GM12878 (cell line): ENCODE measurements around the gene SMG6. TPM values are rescaled to one million over a fixed set of nuclear protein-coding genes. Genes with fewer than 3 reads are reported as not detected.

ENCODE experiments used
- ATAC-seq: fragments of 200-7000 bp; cut with Tn5 transposase; 3 replicates; pipeline ENCODE4 v1.9.1; 2020; ENCODE audit warnings: mild to moderate bottlenecking, moderate library complexity
- BruUV-seq: library from RNA; stranded (reverse); fragments of 400-500 nt; replicated peaks from 2 replicates; lab custom pipeline; 2021; lab: Mats Ljungman, UMichigan
- CTCF ChIA-PET: fragments of 300-600 bp; sonication (Branson Sonifier 250); formaldehyde crosslinking; extraction: SDS; loops from one replicate; lab custom pipeline; 2021; ENCODE audit warnings: inconsistent platforms; lab: Yijun Ruan, JAX
- POLR2A ChIA-PET: fragments of 350-600 bp; formaldehyde crosslinking; extraction: SDS; loops from one replicate; lab custom pipeline; 2021; ENCODE audit warnings: inconsistent platforms; lab: Charles Lee
- RAD21 ChIA-PET: fragments of 300-600 bp; sonication (Branson Sonifier 250); formaldehyde crosslinking; loops from one replicate; lab custom pipeline; 2023; ENCODE audit warnings: antibody characterized with exemption; ENCODE audit not compliant: unreplicated experiment; lab: Charles Lee
- SMC1A ChIA-PET: fragments of 300-600 bp; sonication (Branson Sonifier 250); formaldehyde crosslinking; loops from one replicate; lab custom pipeline; 2023; ENCODE audit not compliant: unreplicated experiment, uncharacterized antibody; lab: Charles Lee
- DNase-seq: peaks from one replicate; pipeline ENCODE4 v3.0.0-alpha.2; 2011; ENCODE audit warnings: low read depth, low spot score
- FAIRE-seq: peaks from 3 replicates; lab custom pipeline; 2011; peaks lifted over from hg19 to GRCh38; lab: Jason Lieb, UNC
- H2AFZ ChIP-seq: 2 replicates; pipeline ENCODE4 v1.6.0; 2011; ENCODE audit warnings: low read depth, low read length, control low read depth; ENCODE audit not compliant: control insufficient read depth
- H3K27ac ChIP-seq: 2 replicates; pipeline ENCODE4 v1.5.1; 2011; ENCODE audit warnings: control low read depth; ENCODE audit not compliant: control insufficient read depth, insufficient read depth
- H3K27me3 ChIP-seq, 2 experiments: replicated peaks in 1 of 2; 2 replicates each; pipeline versions ENCODE4 v1.6.0 to v1.6.1; 2011; ENCODE audit warnings: low read length in 1 of 2; ENCODE audit not compliant: control insufficient read depth in 2 of 2, insufficient read depth in 2 of 2
- H3K36me3 ChIP-seq, 2 experiments: 2 replicates each; pipeline ENCODE4 v1.5.1; 2011; ENCODE audit warnings: low read length in 1 of 2; ENCODE audit not compliant: control insufficient read depth in 2 of 2, insufficient read depth in 2 of 2
- H3K4me1 ChIP-seq: 2 replicates; pipeline ENCODE4 v1.6.1; 2011; ENCODE audit warnings: mild to moderate bottlenecking, low read length, moderate library complexity, mixed read lengths; ENCODE audit not compliant: control insufficient read depth, insufficient read depth
- H3K4me2 ChIP-seq: 2 replicates; pipeline ENCODE4 v1.6.0; 2011; ENCODE audit warnings: control low read depth; ENCODE audit not compliant: control insufficient read depth, insufficient read depth
- H3K4me3 ChIP-seq: fragments of 200-600 bp; sonication (generic); 2 replicates; pipeline ENCODE4 v1.5.1; 2016
- H3K79me2 ChIP-seq: 2 replicates; pipeline ENCODE4 v1.6.0; 2011; ENCODE audit warnings: low read length; ENCODE audit not compliant: control insufficient read depth, insufficient read depth
- H3K9ac ChIP-seq: 2 replicates; pipeline ENCODE4 v1.8.0; 2011; ENCODE audit warnings: low read length, control low read depth, mixed read lengths; ENCODE audit not compliant: control insufficient read depth, insufficient read depth
- H3K9me3 ChIP-seq: replicated peaks from 3 replicates; pipeline ENCODE4 v1.5.1; 2011; ENCODE audit warnings: mild to moderate bottlenecking, low read length; ENCODE audit not compliant: control insufficient read depth, insufficient read depth
- H4K20me1 ChIP-seq: 2 replicates; pipeline ENCODE4 v1.6.0; 2011; ENCODE audit not compliant: control insufficient read depth, insufficient read depth
- CEBPB ChIP-seq, 2 experiments: fragments of 150-350 bp in 1 of 2; IDR thresholded peaks; 2 replicates each; pipeline ENCODE4 v1.6.1; 2012 to 2014; ENCODE audit warnings: low read depth in 2 of 2, low read length in 2 of 2, borderline replicate concordance in 1 of 2, inconsistent platforms in 1 of 2
- HDAC6 ChIP-seq: fragments of 200-600 bp; sonication (generic); IDR thresholded peaks from one replicate; pipeline ENCODE4 v1.8.0; 2017; ENCODE audit warnings: antibody characterized with exemption; ENCODE audit not compliant: unreplicated experiment
- WGBS: methylation state at CpG from one replicate; pipeline ENCODE4 v1.1.6; 2016; ENCODE audit warnings: low lambda C conversion rate; ENCODE audit not compliant: insufficient replicate concordance, insufficient coverage; ENCODE audit errors: missing lambda C conversion rate; 5-methylcytosine and 5-hydroxymethylcytosine counted together
- in situ Hi-C: fragments of 300-500 bp; cut with MboI; formaldehyde crosslinking; loops from 9 replicates; pipeline ENCODE4 v1.14.3; 2018; ENCODE audit warnings: mixed read lengths
- intact Hi-C: fragments of 100-400 bp; cut with micrococcal nuclease; formaldehyde crosslinking; loops from one replicate; pipeline ENCODE4 v1.14.2; 2022; ENCODE audit not compliant: unreplicated experiment
- polyA plus RNA-seq, 11 experiments: library from polyadenylated mRNA; depleted of rRNA in 4 of 11; unstranded in 6 of 11; stranded (reverse) in 5 of 11; fragments of >200 nt; fragmentation: Nextera tagmentation in 4 of 11; fragmentation: Illumina TruSeq in 1 of 11; extraction: Ambion mirVana in 4 of 11; extraction: Trizol in 1 of 11; gene quantifications; 1 replicate in 1 of 11; 2 replicates in 10 of 11; pipeline versions ENCODE4 v1.2.1 to v1.2.3, GENCODE V29; 2011 to 2016; ENCODE audit warnings: inconsistent platforms in 2 of 11, missing spikeins in 2 of 11, low read depth in 1 of 11
- total RNA-seq, 4 experiments: library from RNA; depleted of rRNA in 3 of 4; stranded (reverse); fragments of >200 nt in 3 of 4; fragmentation: Illumina TruSeq in 1 of 4; extraction: Trizol in 1 of 4; gene quantifications; 2 replicates each; pipeline versions ENCODE4 v1.2.1 to v1.2.3, GENCODE V29; 2013 to 2021
- TF ChIP-seq, protein P1 (sequence below): IDR thresholded peaks from 2 replicates; pipeline ENCODE4 v1.6.1; 2011; ENCODE audit warnings: borderline replicate concordance, low read depth, mild to moderate bottlenecking, moderate library complexity, mixed read lengths, low read length; ENCODE audit not compliant: insufficient read depth; ENCODE audit errors: extremely low read length
- TF ChIP-seq, protein P2 (sequence below): fragments of 450-650 bp; conservative IDR thresholded peaks from 2 replicates; pipeline ENCODE4 v1.6.1; 2017; ENCODE audit warnings: mild to moderate bottlenecking, moderate library complexity
- TF ChIP-seq, protein P3 (sequence below): fragments of 450-650 bp; formaldehyde crosslinking; IDR thresholded peaks from 2 replicates; pipeline ENCODE4 v1.5.0; 2022; ENCODE audit warnings: mild to moderate bottlenecking, missing genetic modification characterization
- TF ChIP-seq, protein P4 (sequence below): fragments of 150-350 bp; IDR thresholded peaks from 2 replicates; pipeline ENCODE4 v1.6.1; 2014; ENCODE audit warnings: mild to moderate bottlenecking, low read depth, low read length

Gene SMG6
- total and polyA plus RNA-seq, 10 of the 15 experiments (the other 5 are each of a cell fraction or from before 2014, with no cell fraction given), result 0.58 to 28.7 (median 15.7) TPM

DNA sequence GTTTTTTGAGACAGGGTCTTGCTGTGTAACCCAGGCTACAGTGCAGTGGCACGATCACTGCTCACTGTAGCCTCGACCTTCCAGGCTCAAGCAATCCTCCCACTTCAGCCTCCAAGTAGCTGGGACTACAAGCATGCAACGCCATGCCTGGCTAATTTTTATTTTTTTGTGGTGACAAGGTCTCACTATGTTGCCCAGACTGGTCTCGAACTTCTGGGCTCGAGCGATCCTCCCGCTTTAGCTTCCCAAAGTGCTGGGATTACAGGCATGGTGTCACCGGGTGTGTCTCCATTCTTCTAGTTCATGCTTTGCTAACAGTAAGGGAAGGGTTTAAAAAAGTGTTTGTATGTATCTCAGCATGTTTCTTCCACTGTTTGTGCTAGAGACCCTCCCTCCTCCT, 146.9 kb downstream of the SMG6 start (continued):
- TF ChIP-seq, protein P1, sequence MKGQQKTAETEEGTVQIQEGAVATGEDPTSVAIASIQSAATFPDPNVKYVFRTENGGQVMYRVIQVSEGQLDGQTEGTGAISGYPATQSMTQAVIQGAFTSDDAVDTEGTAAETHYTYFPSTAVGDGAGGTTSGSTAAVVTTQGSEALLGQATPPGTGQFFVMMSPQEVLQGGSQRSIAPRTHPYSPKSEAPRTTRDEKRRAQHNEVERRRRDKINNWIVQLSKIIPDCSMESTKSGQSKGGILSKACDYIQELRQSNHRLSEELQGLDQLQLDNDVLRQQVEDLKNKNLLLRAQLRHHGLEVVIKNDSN, result no peak
- TF ChIP-seq, protein P2, sequence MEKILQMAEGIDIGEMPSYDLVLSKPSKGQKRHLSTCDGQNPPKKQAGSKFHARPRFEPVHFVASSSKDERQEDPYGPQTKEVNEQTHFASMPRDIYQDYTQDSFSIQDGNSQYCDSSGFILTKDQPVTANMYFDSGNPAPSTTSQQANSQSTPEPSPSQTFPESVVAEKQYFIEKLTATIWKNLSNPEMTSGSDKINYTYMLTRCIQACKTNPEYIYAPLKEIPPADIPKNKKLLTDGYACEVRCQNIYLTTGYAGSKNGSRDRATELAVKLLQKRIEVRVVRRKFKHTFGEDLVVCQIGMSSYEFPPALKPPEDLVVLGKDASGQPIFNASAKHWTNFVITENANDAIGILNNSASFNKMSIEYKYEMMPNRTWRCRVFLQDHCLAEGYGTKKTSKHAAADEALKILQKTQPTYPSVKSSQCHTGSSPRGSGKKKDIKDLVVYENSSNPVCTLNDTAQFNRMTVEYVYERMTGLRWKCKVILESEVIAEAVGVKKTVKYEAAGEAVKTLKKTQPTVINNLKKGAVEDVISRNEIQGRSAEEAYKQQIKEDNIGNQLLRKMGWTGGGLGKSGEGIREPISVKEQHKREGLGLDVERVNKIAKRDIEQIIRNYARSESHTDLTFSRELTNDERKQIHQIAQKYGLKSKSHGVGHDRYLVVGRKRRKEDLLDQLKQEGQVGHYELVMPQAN, result no peak
- TF ChIP-seq, protein P3, sequence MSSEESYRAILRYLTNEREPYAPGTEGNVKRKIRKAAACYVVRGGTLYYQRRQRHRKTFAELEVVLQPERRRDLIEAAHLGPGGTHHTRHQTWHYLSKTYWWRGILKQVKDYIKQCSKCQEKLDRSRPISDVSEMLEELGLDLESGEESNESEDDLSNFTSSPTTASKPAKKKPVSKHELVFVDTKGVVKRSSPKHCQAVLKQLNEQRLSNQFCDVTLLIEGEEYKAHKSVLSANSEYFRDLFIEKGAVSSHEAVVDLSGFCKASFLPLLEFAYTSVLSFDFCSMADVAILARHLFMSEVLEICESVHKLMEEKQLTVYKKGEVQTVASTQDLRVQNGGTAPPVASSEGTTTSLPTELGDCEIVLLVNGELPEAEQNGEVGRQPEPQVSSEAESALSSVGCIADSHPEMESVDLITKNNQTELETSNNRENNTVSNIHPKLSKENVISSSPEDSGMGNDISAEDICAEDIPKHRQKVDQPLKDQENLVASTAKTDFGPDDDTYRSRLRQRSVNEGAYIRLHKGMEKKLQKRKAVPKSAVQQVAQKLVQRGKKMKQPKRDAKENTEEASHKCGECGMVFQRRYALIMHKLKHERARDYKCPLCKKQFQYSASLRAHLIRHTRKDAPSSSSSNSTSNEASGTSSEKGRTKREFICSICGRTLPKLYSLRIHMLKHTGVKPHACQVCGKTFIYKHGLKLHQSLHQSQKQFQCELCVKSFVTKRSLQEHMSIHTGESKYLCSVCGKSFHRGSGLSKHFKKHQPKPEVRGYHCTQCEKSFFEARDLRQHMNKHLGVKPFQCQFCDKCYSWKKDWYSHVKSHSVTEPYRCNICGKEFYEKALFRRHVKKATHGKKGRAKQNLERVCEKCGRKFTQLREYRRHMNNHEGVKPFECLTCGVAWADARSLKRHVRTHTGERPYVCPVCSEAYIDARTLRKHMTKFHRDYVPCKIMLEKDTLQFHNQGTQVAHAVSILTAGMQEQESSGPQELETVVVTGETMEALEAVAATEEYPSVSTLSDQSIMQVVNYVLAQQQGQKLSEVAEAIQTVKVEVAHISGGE (CRISPR knock-in tag), result no peak

GRCh38 chr17:2155573-2155972, 148.0 kb downstream of the SMG6 start:
- FAIRE-seq (no peak), DNase-seq (no peak), ATAC-seq (no peak)
- WGBS, result 63% methylated on average over 4 of the region's 4 CpGs
- ChIA-PET CTCF (interaction anchor here (0.9 to 1.8 kb wide), 4 partner anchors 10 to 89 kb away, joined by 3 to 6 read pairs (median 4); no protein-coding TSS in a partner anchor), SMC1A (interaction anchor here (1.2 to 2.0 kb wide), 3 partner anchors 9 to 68 kb away, joined by 3 to 5 read pairs (median 4); no protein-coding TSS in a partner anchor), POLR2A (interaction anchor here (1.0 to 1.2 kb wide), 2 partner anchors 27 to 32 kb away, joined by 3 read pairs; no protein-coding TSS in a partner anchor), RAD21 (interaction anchor here (0.7 to 1.2 kb wide), 3 partner anchors 9 to 98 kb away, joined by 3 to 4 read pairs (median 3); no protein-coding TSS in a partner anchor)
- H4K20me1 ChIP-seq, result no peaks in the 10 kb centered on the region
- H2AFZ ChIP-seq, result no peak overlapping the region
- H3K27me3 ChIP-seq, result no peaks in the 10 kb centered on the region
- BruUV-seq, result no TSS peak
- no peaks in the 10 kb centered on the region for H3K79me2 ChIP-seq
- in situ Hi-C loops, result no loop called here
- peaks cover 8 to 9% of the 10 kb centered on the region in 2 experiments; a peak in 3 of 4 replicates for H3K36me3 ChIP-seq
- H3K4me1 ChIP-seq, result no peaks in the 10 kb centered on the region
- H3K9me3 ChIP-seq, result no peaks in the 10 kb centered on the region
- TF ChIP-seq CEBPB (IDR thresholded peaks at IDR 0.05; ENCODE audit: borderline replicate concordance in 1 of 2, low read depth in 2 of 2, low read length in 2 of 2) (no peak), HDAC6 (no peak)
- TF ChIP-seq, protein P4, sequence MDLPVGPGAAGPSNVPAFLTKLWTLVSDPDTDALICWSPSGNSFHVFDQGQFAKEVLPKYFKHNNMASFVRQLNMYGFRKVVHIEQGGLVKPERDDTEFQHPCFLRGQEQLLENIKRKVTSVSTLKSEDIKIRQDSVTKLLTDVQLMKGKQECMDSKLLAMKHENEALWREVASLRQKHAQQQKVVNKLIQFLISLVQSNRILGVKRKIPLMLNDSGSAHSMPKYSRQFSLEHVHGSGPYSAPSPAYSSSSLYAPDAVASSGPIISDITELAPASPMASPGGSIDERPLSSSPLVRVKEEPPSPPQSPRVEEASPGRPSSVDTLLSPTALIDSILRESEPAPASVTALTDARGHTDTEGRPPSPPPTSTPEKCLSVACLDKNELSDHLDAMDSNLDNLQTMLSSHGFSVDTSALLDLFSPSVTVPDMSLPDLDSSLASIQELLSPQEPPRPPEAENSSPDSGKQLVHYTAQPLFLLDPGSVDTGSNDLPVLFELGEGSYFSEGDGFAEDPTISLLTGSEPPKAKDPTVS, result no peak
- no peak overlapping the region for H3K4me2 ChIP-seq
- no peak overlapping the region for H3K9ac ChIP-seq
- no peak overlapping the region for H3K27ac ChIP-seq
- H3K4me3 ChIP-seq, result no peak overlapping the region
- intact Hi-C loops, result no loop called here
